OCI-LY1 (cell line): ENCODE measurements around the gene PRKACA.

Experiments
- H2AFZ ChIP-seq: fragments of 200-600 bp; sonication (generic), shearing (Covaris generic); 2 replicates; pipeline ENCODE4 v1.6.0; 2014; ENCODE audit warnings: antibody characterized with exemption, mild to moderate bottlenecking, low read length
- H3F3A ChIP-seq: fragments of 200-600 bp; sonication (generic), shearing (Covaris generic); 2 replicates; pipeline ENCODE4 v1.6.0; 2014; ENCODE audit warnings: mild to moderate bottlenecking, antibody characterized with exemption, low read length, moderate library complexity; ENCODE audit not compliant: insufficient read depth
- H3K27ac ChIP-seq: fragments of 200-600 bp; sonication (generic); 2 replicates; pipeline ENCODE4 v1.5.1; 2014; ENCODE audit warnings: low read length, mixed run types, mild to moderate bottlenecking, low read depth; ENCODE audit not compliant: poor library complexity, severe bottlenecking
- H3K27me3 ChIP-seq: fragments of 200-600 bp; sonication (generic); 2 replicates; pipeline ENCODE4 v1.6.0; 2014; ENCODE audit warnings: antibody characterized with exemption, mild to moderate bottlenecking, low read length, moderate library complexity; ENCODE audit not compliant: insufficient read depth
- H3K36me3 ChIP-seq: fragments of 200-600 bp; sonication (generic); 2 replicates; pipeline ENCODE4 v1.6.1; 2014; ENCODE audit warnings: mild to moderate bottlenecking, antibody characterized with exemption, low read length, moderate library complexity, mixed read lengths; ENCODE audit not compliant: insufficient read depth
- H3K4me1 ChIP-seq: fragments of 200-600 bp; sonication (generic); 2 replicates; pipeline ENCODE4 v1.5.1; 2014; ENCODE audit warnings: mild to moderate bottlenecking, low read length, moderate library complexity; ENCODE audit not compliant: insufficient read depth, severe bottlenecking
- H3K4me2 ChIP-seq: fragments of 200-600 bp; sonication (generic), shearing (Covaris generic); 2 replicates; pipeline ENCODE4 v1.6.1; 2014; ENCODE audit warnings: low read length
- H3K4me3 ChIP-seq: fragments of 200-600 bp; sonication (generic); 2 replicates; pipeline ENCODE4 v1.5.1; 2014; ENCODE audit warnings: low read length, low read depth, mild to moderate bottlenecking, mixed read lengths; ENCODE audit not compliant: poor library complexity, severe bottlenecking
- H3K79me2 ChIP-seq: fragments of 200-600 bp; shearing (Covaris generic); 2 replicates; pipeline ENCODE4 v1.6.1; 2016; ENCODE audit warnings: mixed run types, low read length, mixed read lengths; ENCODE audit not compliant: insufficient read depth
- H3K9ac ChIP-seq: fragments of 200-600 bp; sonication (generic), shearing (Covaris generic); 2 replicates; pipeline ENCODE4 v1.6.1; 2014; ENCODE audit warnings: mild to moderate bottlenecking, low read length, mixed read lengths
- H3K9me2 ChIP-seq: fragments of 200-600 bp; sonication (generic), shearing (Covaris generic); 2 replicates; pipeline ENCODE4 v1.6.1; 2014; ENCODE audit warnings: low read depth, mild to moderate bottlenecking, low read length, mixed read lengths
- H3K9me3 ChIP-seq: fragments of 200-600 bp; shearing (Covaris generic); 2 replicates; pipeline ENCODE4 v1.6.1; 2014; ENCODE audit warnings: low read length, mixed read lengths
- H4K20me1 ChIP-seq: fragments of 200-600 bp; sonication (generic), shearing (Covaris generic); 2 replicates; pipeline ENCODE4 v1.6.0; 2016; ENCODE audit warnings: mild to moderate bottlenecking, low read length; ENCODE audit not compliant: insufficient read depth
- CTCF ChIP-seq: fragments of 200-600 bp; sonication (generic), shearing (Covaris generic); IDR thresholded peaks from 2 replicates; pipeline ENCODE4 v1.5.1; 2017; ENCODE audit warnings: mild to moderate bottlenecking, antibody characterized with exemption, low read length, moderate library complexity, mixed read lengths
- EZH2 ChIP-seq: fragments of 200-600 bp; sonication (generic), shearing (Covaris generic); IDR thresholded peaks from 2 replicates; pipeline ENCODE4 v1.8.0; 2017; ENCODE audit warnings: borderline replicate concordance, mixed run types, mild to moderate bottlenecking, antibody characterized with exemption, low read length, moderate library complexity, mixed read lengths

Gene PRKACA

GRCh38 chr19:14055396-14055795 is 62.2 kb downstream of the PRKACA start:
- Histone ChIP-seq H3K36me3 (no peaks in the 10 kb centered on the region), H3K9ac (no peak overlapping the region), H3K27me3 (peaks cover 5% of the 10 kb centered on the region; the same call in 1 of the 2 replicates), H3K27ac (no peak overlapping the region), H3K9me3 (no peaks in the 10 kb centered on the region), H3K4me3 (no peak overlapping the region), H3F3A (no peaks in the 10 kb centered on the region), H3K4me2 (no peak overlapping the region), H3K79me2 (no peaks in the 10 kb centered on the region), H4K20me1 (no peaks in the 10 kb centered on the region), H3K4me1 (no peaks in the 10 kb centered on the region), H3K9me2 (no peaks in the 10 kb centered on the region), H2AFZ (no peak overlapping the region)
- TF ChIP-seq CTCF (no peak), EZH2 (no peak)

GRCh38 chr19:14054721-14055120 is 62.8 kb downstream of the PRKACA start:
- no peaks in the 10 kb centered on the region for H3K36me3 ChIP-seq
- H3K4me1 ChIP-seq: no peaks in the 10 kb centered on the region
- H3K9ac ChIP-seq: no peak overlapping the region
- no peak overlapping the region for H3K4me2 ChIP-seq
- no peak overlapping the region for H3K4me3 ChIP-seq
- H4K20me1 ChIP-seq: no peaks in the 10 kb centered on the region
- no peaks in the 10 kb centered on the region for H3K79me2 ChIP-seq
- H3K27me3 ChIP-seq: peaks cover 5% of the 10 kb centered on the region; the same call in 1 of the 2 replicates
- H3K27ac ChIP-seq: no peak overlapping the region
- no peaks in the 10 kb centered on the region for H3K9me3 ChIP-seq
- TF ChIP-seq EZH2 (no peak), CTCF (no peak)
- no peaks in the 10 kb centered on the region for H3F3A ChIP-seq
- H2AFZ ChIP-seq: no peak overlapping the region
- no peaks in the 10 kb centered on the region for H3K9me2 ChIP-seq

- no peaks in the 10 kb centered on the region for H3K36me3 ChIP-seq
- H3K4me2 ChIP-seq: no peak overlapping the region
- H3F3A ChIP-seq: no peaks in the 10 kb centered on the region
- no peaks in the 10 kb centered on the region for H3K9me3 ChIP-seq
- H3K27ac ChIP-seq: no peak overlapping the region
- no peak for TF ChIP-seq CTCF
- TF ChIP-seq EZH2: no peak
- no peaks in the 10 kb centered on the region for H3K4me1 ChIP-seq
- H3K27me3 ChIP-seq: peaks cover 5% of the 10 kb centered on the region; the same call in 1 of the 2 replicates
- no peak overlapping the region for H3K4me3 ChIP-seq
- H3K9ac ChIP-seq: no peak overlapping the region
- H2AFZ ChIP-seq: no peak overlapping the region
- no peaks in the 10 kb centered on the region for H3K9me2 ChIP-seq
- H4K20me1 ChIP-seq: no peaks in the 10 kb centered on the region
- no peaks in the 10 kb centered on the region for H3K79me2 ChIP-seq
Observed at GRCh38 chr19:14054099-14054498, 63.5 kb downstream of the PRKACA start.
